ENCODE data around the gene DPP6. TPM values are rescaled to one million over a fixed set of nuclear protein-coding genes. Genes with fewer than 3 reads are reported as not detected.

DPP6 gene
- total and polyA plus RNA-seq, 9 donors = 3.3 to 11.5 (median 4.7) TPM

GRCh38 chr7:154738216-154738615, 686.0 kb downstream of the DPP6 start:
- H3K4me1 ChIP-seq (ENCODE audit: control insufficient read depth, insufficient read depth, low read length) = no peaks in the 10 kb centered on the region
- no peaks in the 10 kb centered on the region for H3K36me3 ChIP-seq (ENCODE audit: control insufficient read depth, insufficient read depth, low read length)
- H3K4me3 ChIP-seq (ENCODE audit: low read length) = no peak overlapping the region
- no peaks in the 10 kb centered on the region for H3K9me3 ChIP-seq (replicated peaks; ENCODE audit: control insufficient read depth, low read depth, low read length)
- no peaks in the 10 kb centered on the region for H3K27me3 ChIP-seq (ENCODE audit: control insufficient read depth, insufficient read depth, low read length)
- WGBS (ENCODE audit: insufficient coverage) = 70% methylated on average over 3 of the region's 5 CpGs
- no peak for DNase-seq
- H3K27ac ChIP-seq (ENCODE audit: low read length) = no peak overlapping the region

GRCh38 chr7:154741131-154741530, 688.9 kb downstream of the DPP6 start:
- 63% methylated on average over 3 of the region's 6 CpGs for WGBS (ENCODE audit: insufficient coverage)
- Histone ChIP-seq H3K4me1 (ENCODE audit: control insufficient read depth, insufficient read depth, low read length) (no peaks in the 10 kb centered on the region), H3K9me3 (replicated peaks; ENCODE audit: control insufficient read depth, low read depth, low read length) (no peaks in the 10 kb centered on the region), H3K36me3 (ENCODE audit: control insufficient read depth, insufficient read depth, low read length) (no peaks in the 10 kb centered on the region), H3K27ac (ENCODE audit: low read length) (no peak overlapping the region), H3K27me3 (ENCODE audit: control insufficient read depth, insufficient read depth, low read length) (no peaks in the 10 kb centered on the region), H3K4me3 (ENCODE audit: low read length) (no peak overlapping the region)
- no peak for DNase-seq

DNA sequence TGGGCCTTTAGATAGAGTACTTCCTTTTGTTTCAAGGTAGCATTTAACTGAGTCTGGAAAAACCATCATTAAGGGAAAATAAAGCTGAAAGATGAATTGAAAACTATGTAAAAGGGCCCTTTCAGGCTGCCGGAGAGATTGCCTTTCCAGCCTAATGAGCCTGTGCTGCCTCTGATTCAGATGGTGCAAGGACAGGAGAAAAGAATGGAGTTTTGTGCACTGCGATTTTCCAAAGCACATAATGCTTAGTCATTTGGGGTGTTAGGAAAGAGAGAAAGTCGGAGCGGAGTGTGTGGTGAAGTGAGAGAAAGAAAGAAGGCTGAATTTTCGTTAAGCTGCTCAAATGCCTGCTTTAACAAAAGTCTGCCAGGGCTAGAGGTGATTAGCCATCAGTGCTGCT, 691.0 kb downstream of the DPP6 start:
- no peak overlapping the region for H3K27ac ChIP-seq (ENCODE audit: low read length)
- no peaks in the 10 kb centered on the region for H3K36me3 ChIP-seq (ENCODE audit: control insufficient read depth, insufficient read depth, low read length)
- H3K4me1 ChIP-seq (ENCODE audit: control insufficient read depth, insufficient read depth, low read length) = peaks cover 3% of the 10 kb centered on the region
- H3K4me3 ChIP-seq (ENCODE audit: low read length) = no peak overlapping the region
- H3K9me3 ChIP-seq (replicated peaks; ENCODE audit: control insufficient read depth, low read depth, low read length) = no peaks in the 10 kb centered on the region
- WGBS (ENCODE audit: insufficient coverage) = 58% methylated on average over 5 of the region's 5 CpGs
- DNase-seq = peak; percentile 8
- H3K27me3 ChIP-seq (ENCODE audit: control insufficient read depth, insufficient read depth, low read length) = no peaks in the 10 kb centered on the region

DNA sequence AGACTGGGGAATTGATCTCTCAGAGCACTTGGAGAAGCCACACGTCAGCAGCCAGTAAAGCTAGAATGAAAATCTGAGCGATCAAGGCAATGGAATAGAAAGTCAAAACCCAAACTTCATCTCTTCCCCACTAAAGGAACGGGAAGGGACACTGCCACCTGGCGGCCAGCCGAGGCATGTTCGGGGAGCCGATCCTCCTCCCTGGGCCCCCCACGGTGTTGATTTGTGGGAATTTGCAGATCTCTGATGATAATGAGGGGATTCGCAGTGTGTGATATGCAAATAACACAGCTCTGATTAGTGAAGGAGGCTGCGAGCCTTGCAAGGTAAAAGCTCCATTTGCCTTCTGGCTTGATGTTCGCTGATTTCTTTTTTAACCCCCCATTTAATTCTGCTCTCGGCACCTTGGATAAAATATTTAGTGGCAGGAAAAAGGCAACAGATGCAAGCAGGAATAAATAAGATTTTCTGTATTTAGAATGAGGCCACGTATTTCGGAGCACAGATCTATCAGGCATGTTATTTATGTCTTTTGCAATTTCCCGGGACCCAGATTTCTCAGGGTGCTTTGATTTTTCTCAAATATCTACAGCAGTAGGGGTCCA, 692.2 kb downstream of the DPP6 start:
- no peak overlapping the region for H3K4me3 ChIP-seq (ENCODE audit: low read length)
- H3K36me3 ChIP-seq (ENCODE audit: control insufficient read depth, insufficient read depth, low read length) = no peaks in the 10 kb centered on the region
- no peaks in the 10 kb centered on the region for H3K27me3 ChIP-seq (ENCODE audit: control insufficient read depth, insufficient read depth, low read length)
- H3K27ac ChIP-seq (ENCODE audit: low read length) = no peak overlapping the region
- H3K4me1 ChIP-seq (ENCODE audit: control insufficient read depth, insufficient read depth, low read length) = peaks cover 4% of the 10 kb centered on the region
- WGBS (ENCODE audit: insufficient coverage) = 39% methylated on average over 2 of the region's 15 CpGs
- peak; percentile 32 for DNase-seq
- H3K9me3 ChIP-seq (replicated peaks; ENCODE audit: control insufficient read depth, low read depth, low read length) = no peaks in the 10 kb centered on the region

- Histone ChIP-seq H3K9me3 (replicated peaks; ENCODE audit: control insufficient read depth, low read depth, low read length) (no peaks in the 10 kb centered on the region), H3K27me3 (ENCODE audit: control insufficient read depth, insufficient read depth, low read length) (no peaks in the 10 kb centered on the region), H3K27ac (ENCODE audit: low read length) (no peak overlapping the region), H3K4me3 (ENCODE audit: low read length) (no peak overlapping the region), H3K4me1 (ENCODE audit: control insufficient read depth, insufficient read depth, low read length) (peaks cover 4% of the 10 kb centered on the region), H3K36me3 (ENCODE audit: control insufficient read depth, insufficient read depth, low read length) (no peaks in the 10 kb centered on the region)
- 20% methylated on average over 2 of the region's 3 CpGs for WGBS (ENCODE audit: insufficient coverage)
- peak; percentile 55 for DNase-seq
These were observed 692.7 kb downstream of the DPP6 start for GRCh38 chr7:154744861-154745258.

DNA sequence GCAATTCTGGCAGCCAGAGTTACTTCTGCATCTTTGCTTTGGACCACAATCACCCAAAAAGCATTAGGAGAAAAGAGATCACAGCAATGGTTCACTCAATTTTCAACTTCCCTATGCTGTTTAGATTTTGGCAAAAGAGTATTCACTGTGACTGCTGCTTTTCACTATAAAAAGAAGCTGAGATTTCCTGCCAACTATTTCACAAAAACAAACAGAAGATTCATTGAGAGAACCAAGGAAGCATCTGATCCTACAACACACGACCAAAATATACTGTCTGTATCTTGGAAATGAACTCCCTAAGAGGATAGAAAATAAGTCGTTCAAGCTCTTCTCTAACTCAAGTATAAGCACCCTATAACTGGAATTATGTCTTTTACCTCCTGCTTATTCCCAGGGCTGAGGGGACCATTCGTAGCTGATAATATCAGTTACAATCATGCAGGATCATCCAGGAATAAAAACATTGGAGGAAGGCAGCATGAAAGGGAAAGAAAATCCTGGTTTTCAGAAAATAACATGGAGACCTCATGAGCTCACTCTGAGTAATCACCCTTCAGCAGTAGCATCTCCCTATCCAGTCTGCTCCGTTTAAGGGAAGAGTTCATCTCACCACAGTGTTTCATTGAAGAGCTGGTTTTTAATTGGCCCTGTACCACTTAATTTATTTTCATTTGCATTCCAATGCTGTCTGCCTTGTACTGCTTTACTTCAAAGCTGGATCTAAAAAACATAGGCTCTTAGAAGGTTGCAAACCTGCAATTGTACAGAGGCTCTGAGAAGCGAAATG, 694.6 kb downstream of the DPP6 start:
- H3K27me3 ChIP-seq (ENCODE audit: control insufficient read depth, insufficient read depth, low read length) = no peaks in the 10 kb centered on the region
- no CpG with 5 or more reads among the region's 5 CpGs for WGBS (ENCODE audit: insufficient coverage)
- H3K36me3 ChIP-seq (ENCODE audit: control insufficient read depth, insufficient read depth, low read length) = no peaks in the 10 kb centered on the region
- peaks cover 4% of the 10 kb centered on the region for H3K4me1 ChIP-seq (ENCODE audit: control insufficient read depth, insufficient read depth, low read length)
- no peak overlapping the region for H3K27ac ChIP-seq (ENCODE audit: low read length)
- H3K4me3 ChIP-seq (ENCODE audit: low read length) = no peak overlapping the region
- DNase-seq = peak; percentile 50
- no peaks in the 10 kb centered on the region for H3K9me3 ChIP-seq (replicated peaks; ENCODE audit: control insufficient read depth, low read depth, low read length)

DNA sequence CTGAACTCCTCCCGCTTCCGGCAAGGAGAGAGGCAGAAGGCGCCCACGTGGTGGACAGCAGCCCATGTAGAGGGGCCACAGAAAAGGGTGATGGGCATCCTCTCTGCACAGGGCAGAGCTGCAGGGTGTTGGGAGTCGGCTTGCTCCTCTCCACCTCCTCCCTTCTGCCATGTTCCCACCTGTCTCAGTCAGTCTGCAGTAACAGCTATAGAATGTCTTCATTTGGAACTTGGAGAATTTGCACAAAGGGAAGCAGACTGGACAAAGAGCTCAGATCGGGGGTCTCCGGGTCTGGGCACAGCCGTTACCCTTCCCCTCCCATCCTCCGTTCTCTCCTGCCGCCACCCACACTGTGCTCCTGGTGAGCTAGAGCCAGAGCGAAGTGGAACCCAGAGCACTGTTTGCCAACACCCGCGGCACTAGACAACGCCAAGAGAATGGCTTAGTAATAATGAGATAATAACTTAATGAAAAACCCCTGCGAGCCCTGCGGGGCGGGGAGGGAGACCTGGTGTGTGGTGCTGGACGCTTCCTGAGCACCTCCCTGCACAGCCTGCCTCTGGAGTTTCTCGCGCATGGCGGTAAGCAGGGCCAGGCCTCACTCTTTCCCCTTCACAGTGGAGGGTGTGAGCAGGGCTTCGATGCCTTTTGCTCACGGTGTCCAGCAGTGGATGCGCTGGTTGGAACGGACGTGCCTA, 696.0 kb downstream of the DPP6 start:
- Histone ChIP-seq H3K4me1 (ENCODE audit: control insufficient read depth, insufficient read depth, low read length) (peaks cover 4% of the 10 kb centered on the region), H3K27me3 (ENCODE audit: control insufficient read depth, insufficient read depth, low read length) (no peaks in the 10 kb centered on the region), H3K9me3 (replicated peaks; ENCODE audit: control insufficient read depth, low read depth, low read length) (no peaks in the 10 kb centered on the region), H3K4me3 (ENCODE audit: low read length) (no peak overlapping the region), H3K27ac (ENCODE audit: low read length) (no peak overlapping the region), H3K36me3 (ENCODE audit: control insufficient read depth, insufficient read depth, low read length) (no peaks in the 10 kb centered on the region)
- 80% methylated on average over 23 of the region's 26 CpGs for WGBS (ENCODE audit: insufficient coverage)
- DNase-seq = peak; percentile 19

DNA sequence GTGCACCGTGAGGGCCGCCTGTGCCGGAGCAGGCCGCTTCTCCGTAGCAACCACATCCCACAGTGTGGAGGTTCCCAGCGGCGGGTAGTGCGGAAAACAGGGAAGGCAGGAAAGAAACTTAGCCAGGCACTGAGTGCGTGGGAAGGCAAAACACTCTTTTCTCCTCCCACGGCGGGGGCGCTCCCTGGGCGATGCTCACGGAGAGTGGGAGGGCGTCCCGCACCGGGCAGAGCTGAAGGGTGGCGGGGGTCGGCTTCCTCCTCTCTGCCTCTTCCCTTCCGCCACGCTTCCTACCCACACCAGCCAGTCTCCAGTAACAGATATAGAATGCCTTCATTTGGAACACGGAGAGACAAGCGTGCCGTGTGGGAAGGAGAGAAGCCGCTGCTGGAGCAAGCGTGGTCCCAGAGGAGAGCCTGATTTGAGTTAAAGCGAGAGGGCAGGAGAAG, 698.2 kb downstream of the DPP6 start:
- no peaks in the 10 kb centered on the region for H3K36me3 ChIP-seq (ENCODE audit: control insufficient read depth, insufficient read depth, low read length)
- 81% methylated on average over 18 of the region's 27 CpGs for WGBS (ENCODE audit: insufficient coverage)
- H3K27ac ChIP-seq (ENCODE audit: low read length) = no peak overlapping the region
- no peaks in the 10 kb centered on the region for H3K27me3 ChIP-seq (ENCODE audit: control insufficient read depth, insufficient read depth, low read length)
- H3K9me3 ChIP-seq (replicated peaks; ENCODE audit: control insufficient read depth, low read depth, low read length) = no peaks in the 10 kb centered on the region
- H3K4me3 ChIP-seq (ENCODE audit: low read length) = no peak overlapping the region
- no peak for DNase-seq
- H3K4me1 ChIP-seq (ENCODE audit: control insufficient read depth, insufficient read depth, low read length) = peaks cover 4% of the 10 kb centered on the region

DNA sequence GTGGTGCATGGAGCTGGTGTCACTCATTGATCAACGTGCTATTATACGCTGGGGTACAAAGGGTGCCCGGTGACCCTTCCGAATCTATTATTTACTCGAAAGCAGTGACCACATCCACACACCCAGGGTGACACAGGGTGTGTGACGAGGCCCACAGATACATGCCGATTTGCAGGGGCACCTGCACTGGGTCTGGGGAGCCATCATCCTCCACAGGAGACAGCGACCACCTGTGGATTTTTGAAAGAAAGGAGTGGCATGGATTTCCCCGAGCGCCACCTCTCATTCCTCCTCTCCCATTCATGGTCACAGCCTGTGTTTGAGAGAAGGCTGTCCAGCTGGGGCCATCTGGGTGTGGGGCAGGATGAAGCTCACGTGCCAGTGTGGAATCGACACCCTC, 701.0 kb downstream of the DPP6 start:
- no peak overlapping the region for H3K4me3 ChIP-seq (ENCODE audit: low read length)
- no peaks in the 10 kb centered on the region for H3K27me3 ChIP-seq (ENCODE audit: control insufficient read depth, insufficient read depth, low read length)
- 100% methylated on average over 5 of the region's 12 CpGs for WGBS (ENCODE audit: insufficient coverage)
- H3K36me3 ChIP-seq (ENCODE audit: control insufficient read depth, insufficient read depth, low read length) = no peaks in the 10 kb centered on the region
- no peak for DNase-seq
- peaks cover under 1% of the 10 kb centered on the region for H3K4me1 ChIP-seq (ENCODE audit: control insufficient read depth, insufficient read depth, low read length)
- H3K9me3 ChIP-seq (replicated peaks; ENCODE audit: control insufficient read depth, low read depth, low read length) = no peaks in the 10 kb centered on the region
- no peak overlapping the region for H3K27ac ChIP-seq (ENCODE audit: low read length)

- no peaks in the 10 kb centered on the region for H3K36me3 ChIP-seq (ENCODE audit: control insufficient read depth, insufficient read depth, low read length)
- WGBS (ENCODE audit: insufficient coverage) = 94% methylated on average over 12 of the region's 13 CpGs
These were observed 705.6 kb downstream of the DPP6 start for GRCh38 chr7:154757756-154758155.

More at GRCh38 chr7:154757756-154758155, 705.6 kb downstream of the DPP6 start:
- Histone ChIP-seq H3K27me3 (ENCODE audit: control insufficient read depth, insufficient read depth, low read length) (no peaks in the 10 kb centered on the region), H3K4me3 (ENCODE audit: low read length) (no peak overlapping the region), H3K27ac (ENCODE audit: low read length) (no peak overlapping the region), H3K9me3 (replicated peaks; ENCODE audit: control insufficient read depth, low read depth, low read length) (no peaks in the 10 kb centered on the region), H3K4me1 (ENCODE audit: control insufficient read depth, insufficient read depth, low read length) (no peaks in the 10 kb centered on the region)
- no peak for DNase-seq
